Measurements from ENCODE around the gene STXBP3. TPM values are rescaled to one million over a fixed set of nuclear protein-coding genes. Genes with fewer than 3 reads are reported as not detected.
A peak's percentile ranks its signal among the peaks of the same experiment; 100 is the strongest.

The STXBP3 gene
- total RNA-seq, 1 experiment from 2014 or later: 34.1 TPM

DNA sequence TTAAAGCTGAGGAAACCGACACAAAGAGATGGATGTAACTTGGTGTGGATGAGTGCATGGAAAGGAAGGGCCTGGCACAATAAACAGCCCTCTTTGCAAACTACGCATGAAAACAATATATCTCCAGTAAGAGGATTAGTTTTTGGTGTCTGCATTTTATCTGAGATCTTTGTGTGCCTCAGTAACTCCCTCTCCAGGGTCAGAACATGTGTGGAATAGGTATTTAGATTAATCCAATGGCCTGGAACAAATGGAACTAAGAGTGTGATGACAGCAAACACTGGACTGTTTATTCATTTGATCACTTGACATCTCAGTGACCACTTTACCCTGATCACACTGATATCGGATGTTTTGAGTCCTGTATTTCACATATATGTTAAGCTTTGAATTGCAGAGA is 65.1 kb downstream of the STXBP3 start:
- H3K9me3 ChIP-seq (ENCODE audit: control insufficient read depth, low read depth, low read length): no peaks in the 10 kb centered on the region
- H2BK12ac ChIP-seq (ENCODE audit: insufficient read length, low read depth, low read length): no peak overlapping the region
- no peaks in the 10 kb centered on the region for H3K23me2 ChIP-seq (ENCODE audit: insufficient read length, low read depth, low read length, poor library complexity, severe bottlenecking)
- H2BK20ac ChIP-seq (ENCODE audit: low read depth, low read length, poor library complexity, severe bottlenecking): no peak overlapping the region
- Mint-ChIP-seq H3K27me3 (ENCODE audit: low read depth) (no peaks in the 10 kb centered on the region), H3K4me1 (peaks cover 21 to 27% of the 10 kb centered on the region in 2 experiments), H3K27ac (peak overlapping the region in 1 of 3 experiments; percentile 66; a peak in 1 of 7 replicates), H3K36me3 (ENCODE audit: insufficient read depth in 1 of 3, low read depth in 3 of 3) (peaks cover 0 to 7% (median 4%) of the 10 kb centered on the region in 3 experiments; a peak in 3 of 7 replicates), H3K9me3 (no peaks in the 10 kb centered on the region), H3K4me3 (no peak overlapping the region)
- TF ChIP-seq, protein P1, sequence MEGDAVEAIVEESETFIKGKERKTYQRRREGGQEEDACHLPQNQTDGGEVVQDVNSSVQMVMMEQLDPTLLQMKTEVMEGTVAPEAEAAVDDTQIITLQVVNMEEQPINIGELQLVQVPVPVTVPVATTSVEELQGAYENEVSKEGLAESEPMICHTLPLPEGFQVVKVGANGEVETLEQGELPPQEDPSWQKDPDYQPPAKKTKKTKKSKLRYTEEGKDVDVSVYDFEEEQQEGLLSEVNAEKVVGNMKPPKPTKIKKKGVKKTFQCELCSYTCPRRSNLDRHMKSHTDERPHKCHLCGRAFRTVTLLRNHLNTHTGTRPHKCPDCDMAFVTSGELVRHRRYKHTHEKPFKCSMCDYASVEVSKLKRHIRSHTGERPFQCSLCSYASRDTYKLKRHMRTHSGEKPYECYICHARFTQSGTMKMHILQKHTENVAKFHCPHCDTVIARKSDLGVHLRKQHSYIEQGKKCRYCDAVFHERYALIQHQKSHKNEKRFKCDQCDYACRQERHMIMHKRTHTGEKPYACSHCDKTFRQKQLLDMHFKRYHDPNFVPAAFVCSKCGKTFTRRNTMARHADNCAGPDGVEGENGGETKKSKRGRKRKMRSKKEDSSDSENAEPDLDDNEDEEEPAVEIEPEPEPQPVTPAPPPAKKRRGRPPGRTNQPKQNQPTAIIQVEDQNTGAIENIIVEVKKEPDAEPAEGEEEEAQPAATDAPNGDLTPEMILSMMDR (conservative IDR thresholded peaks at IDR 0.05): no peak
- H4K5ac ChIP-seq (ENCODE audit: insufficient read length, low read depth, low read length): no peak overlapping the region
- WGBS (ENCODE audit: extremely low coverage, insufficient read length, low lambda C conversion rate): no CpG with 5 or more reads among the region's 3 CpGs
- no peak overlapping the region for H3T11ph ChIP-seq (ENCODE audit: low read length)
- H4K20me1 ChIP-seq (ENCODE audit: control insufficient read depth, insufficient read depth, insufficient read length): no peaks in the 10 kb centered on the region
- no peak overlapping the region for H2AFZ ChIP-seq (ENCODE audit: low read length)
- no peak overlapping the region for H2AK5ac ChIP-seq (ENCODE audit: insufficient read length, low read length)
- no peak overlapping the region for H2BK120ac ChIP-seq (ENCODE audit: low read depth, low read length, poor library complexity, severe bottlenecking)
- no peak overlapping the region for H3K27ac ChIP-seq (ENCODE audit: insufficient read length, low read depth, low read length)
- no peaks in the 10 kb centered on the region for H3K27me3 ChIP-seq (ENCODE audit: insufficient read depth, low read length)
- H3K4ac ChIP-seq (ENCODE audit: low read depth, low read length): no peak overlapping the region
- no peak overlapping the region for H3K56ac ChIP-seq (ENCODE audit: insufficient read length, low read depth, low read length)
- no peak overlapping the region for H3K4me2 ChIP-seq (ENCODE audit: insufficient read depth, insufficient read length, low read length)
- H3K79me1 ChIP-seq (ENCODE audit: insufficient read depth, low read depth, low read length, poor library complexity, severe bottlenecking): no peaks in the 10 kb centered on the region
- H3K23ac ChIP-seq (ENCODE audit: insufficient read length, low read depth, low read length): no peak overlapping the region
- no peak overlapping the region for H3K14ac ChIP-seq (ENCODE audit: insufficient read depth, low read length)
- H4K8ac ChIP-seq (replicated peaks; ENCODE audit: insufficient read length, low read depth, low read length): no peak overlapping the region
- no peak overlapping the region for H4K91ac ChIP-seq (ENCODE audit: insufficient read length, low read depth, low read length)
- DNase-seq: no peak
- no peaks in the 10 kb centered on the region for H3K79me2 ChIP-seq (ENCODE audit: insufficient read depth, low read length)
- H3K18ac ChIP-seq (ENCODE audit: insufficient read length, low read depth, low read length): no peak overlapping the region
- no peaks in the 10 kb centered on the region; the same call in 1 of the 2 replicates for H3K4me1 ChIP-seq (ENCODE audit: insufficient read depth, low read length)
- H2BK5ac ChIP-seq (ENCODE audit: insufficient read length, low read length): no peak overlapping the region
- H2BK15ac ChIP-seq (ENCODE audit: low read depth, low read length): no peak overlapping the region
- H3K9ac ChIP-seq (ENCODE audit: extremely low read depth, insufficient read length, low read length): no peak overlapping the region
